Panc1 (cell line): ENCODE measurements around the gene LMCD1. TPM values are rescaled to one million over a fixed set of nuclear protein-coding genes. Genes with fewer than 3 reads are reported as not detected.

Source experiments
- ATAC-seq: fragments of 200-7000 bp; cut with Tn5 transposase; 2 replicates; pipeline ENCODE4 v1.9.1; 2020; ENCODE audit warnings: mild to moderate bottlenecking, moderate library complexity
- BruUV-seq: library from RNA; stranded (reverse); fragments of 400-500 nt; replicated peaks from 2 replicates; lab custom pipeline; 2021; lab: Mats Ljungman, UMichigan
- CTCF ChIA-PET: fragments of 300-600 bp; sonication (Branson Sonifier 250); formaldehyde crosslinking; loops from one replicate; lab custom pipeline; 2022; ENCODE audit warnings: antibody characterized with exemption; lab: Charles Lee
- POLR2A ChIA-PET: fragments of 300-600 bp; sonication (Branson Sonifier 250); formaldehyde crosslinking; loops from one replicate; lab custom pipeline; 2022; ENCODE audit warnings: antibody characterized with exemption; lab: Charles Lee
- DNase-seq: peaks from one replicate; pipeline ENCODE4 v3.0.0-alpha.2; 2010; ENCODE audit warnings: low read depth, low spot score
- H3K27ac ChIP-seq: 2 replicates; pipeline ENCODE4 v1.5.1; 2011; ENCODE audit warnings: mild to moderate bottlenecking, low read length, inconsistent platforms
- H3K27me3 ChIP-seq: fragments of 200-500 bp; sonication (Bioruptor generic); 2 replicates; pipeline ENCODE4 v1.6.0; 2014; ENCODE audit warnings: low read length, inconsistent platforms; ENCODE audit not compliant: control insufficient read depth, insufficient read depth
- H3K36me3 ChIP-seq: fragments of 200-500 bp; sonication (Bioruptor generic); 2 replicates; pipeline ENCODE4 v1.5.1; 2014; ENCODE audit warnings: inconsistent platforms, mild to moderate bottlenecking, low read length, moderate library complexity; ENCODE audit not compliant: control insufficient read depth, insufficient read depth
- H3K4me1 ChIP-seq: 2 replicates; pipeline ENCODE4 v1.5.1; 2011; ENCODE audit warnings: inconsistent platforms, mild to moderate bottlenecking, low read length, moderate library complexity; ENCODE audit not compliant: control insufficient read depth, insufficient read depth
- H3K4me3 ChIP-seq, 2 experiments: 2 replicates each; pipeline ENCODE4 v1.5.1; 2011 to 2012; ENCODE audit warnings: low read depth in 2 of 2, low read length in 2 of 2, mild to moderate bottlenecking in 2 of 2, inconsistent platforms in 1 of 2, moderate library complexity in 1 of 2
- H3K9me3 ChIP-seq: fragments of 200-500 bp; sonication (Bioruptor generic); 2 replicates; pipeline ENCODE4 v1.5.1; 2014; ENCODE audit warnings: low read depth, mild to moderate bottlenecking, inconsistent platforms, low read length, moderate library complexity; ENCODE audit not compliant: control insufficient read depth, insufficient read depth
- CTCF ChIP-seq: fragments of 450-650 bp; IDR thresholded peaks from 2 replicates; pipeline ENCODE4 v1.5.1; 2017; ENCODE audit warnings: mild to moderate bottlenecking
- POLR2AphosphoS5 ChIP-seq: IDR thresholded peaks from 2 replicates; pipeline ENCODE4 v1.6.1; 2012; ENCODE audit warnings: mild to moderate bottlenecking, low read depth, low read length, moderate library complexity
- REST ChIP-seq, 2 experiments: IDR thresholded peaks; 2 replicates each; pipeline ENCODE4 v1.6.1; 2011 to 2012; ENCODE audit warnings: low read depth in 2 of 2, control low read depth in 1 of 2, low read length in 1 of 2, mild to moderate bottlenecking in 1 of 2, moderate library complexity in 1 of 2; ENCODE audit not compliant: insufficient read depth in 1 of 2
- SIN3A ChIP-seq: IDR thresholded peaks from 2 replicates; pipeline ENCODE4 v1.6.1; 2012; ENCODE audit warnings: low read depth, mild to moderate bottlenecking, low read length, moderate library complexity, borderline replicate concordance; ENCODE audit not compliant: insufficient read depth
- TCF7L2 ChIP-seq: IDR thresholded peaks from 2 replicates; pipeline ENCODE4 v1.6.1; 2011; ENCODE audit warnings: mild to moderate bottlenecking, low read depth, low read length, inconsistent platforms
- in situ Hi-C: cut with HindIII; loops from 2 replicates; pipeline ENCODE4 v1.10.0; 2016; ENCODE audit warnings: low sequenced_read_pairs, low pct_unique_long_range_greater_than_20kb
- intact Hi-C: fragments of 100-400 bp; cut with micrococcal nuclease; formaldehyde crosslinking; loops from one replicate; pipeline ENCODE4 v1.10.0; 2022; ENCODE audit not compliant: unreplicated experiment
- total RNA-seq: library from RNA; stranded (reverse); gene quantifications from one replicate; pipeline ENCODE4 v1.2.1, GENCODE V29; 2021; ENCODE audit not compliant: unreplicated experiment

The LMCD1 gene
- total RNA-seq, 1 experiment from 2014 or later: 24.8 TPM

DNA sequence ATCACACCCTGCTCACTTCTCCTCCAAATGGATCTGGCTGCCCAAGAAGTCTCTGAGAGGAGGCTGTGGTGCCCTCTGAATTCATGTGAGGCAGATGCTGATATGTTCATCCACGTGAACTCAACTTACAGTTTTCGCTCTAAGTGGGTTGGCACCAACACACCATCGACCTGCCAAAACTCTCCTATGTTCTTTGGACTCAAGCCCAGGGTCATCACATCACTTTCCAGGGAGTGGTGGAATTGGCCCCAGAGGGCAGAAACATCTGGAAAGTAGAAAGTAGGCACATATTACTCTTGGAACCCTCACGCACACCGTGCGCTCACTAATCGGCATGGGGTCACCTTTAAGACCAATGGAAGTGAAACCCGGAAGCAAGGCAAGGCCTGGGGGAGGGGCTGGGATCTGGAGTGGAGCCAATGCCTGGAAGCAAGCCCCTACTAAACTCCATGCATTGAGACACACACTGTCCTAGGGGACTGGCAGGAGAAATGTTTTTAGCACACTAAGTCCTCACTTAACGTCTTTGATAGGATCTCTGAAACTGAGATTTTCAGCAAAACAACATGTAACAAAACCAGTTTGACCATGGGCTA is 101.6 kb downstream of the LMCD1 start:
- no peaks in the 10 kb centered on the region for H3K27me3 ChIP-seq
- H3K36me3 ChIP-seq: no peaks in the 10 kb centered on the region
- DNase-seq (no peak), ATAC-seq (no peak)
- no peak overlapping the region for H3K27ac ChIP-seq
- intact Hi-C loops: no loop called here
- BruUV-seq: no TSS peak
- CTCF ChIA-PET: no interaction called here
- TF ChIP-seq TCF7L2: no peak
- no peak for TF ChIP-seq POLR2AphosphoS5
- no peak for TF ChIP-seq SIN3A
- TF ChIP-seq REST (IDR thresholded peaks at IDR 0.05; ENCODE audit: insufficient read depth in 1 of 2, low read depth in 2 of 2, low read length in 1 of 2): no peak
- TF ChIP-seq CTCF: no peak
- in situ Hi-C loops: no loop called here
- no peaks in the 10 kb centered on the region for H3K4me1 ChIP-seq
- H3K9me3 ChIP-seq: no peaks in the 10 kb centered on the region
- no peak overlapping the region for H3K4me3 ChIP-seq
- POLR2A ChIA-PET: no interaction called here

GRCh38 chr3:8604006-8604405 is 102.4 kb downstream of the LMCD1 start:
- DNase-seq (no peak), ATAC-seq (no peak)
- ChIA-PET POLR2A (no interaction called here), CTCF (no interaction called here)
- Histone ChIP-seq H3K27ac (no peak overlapping the region), H3K4me3 (no peak overlapping the region), H3K4me1 (no peaks in the 10 kb centered on the region), H3K9me3 (no peaks in the 10 kb centered on the region), H3K36me3 (no peaks in the 10 kb centered on the region), H3K27me3 (no peaks in the 10 kb centered on the region)
- no TSS peak for BruUV-seq
- TF ChIP-seq SIN3A: no peak
- TF ChIP-seq TCF7L2: no peak
- in situ Hi-C loops (no loop called here), intact Hi-C loops (no loop called here)

- ATAC-seq: no peak
- H3K27me3 ChIP-seq: no peaks in the 10 kb centered on the region
- ChIA-PET CTCF (no interaction called here), POLR2A (no interaction called here)
- H3K27ac ChIP-seq: no peak overlapping the region
- no peak overlapping the region for H3K4me3 ChIP-seq
- TF ChIP-seq SIN3A: no peak
- no peak for DNase-seq
- no TSS peak for BruUV-seq
- in situ Hi-C loops: no loop called here
- H3K36me3 ChIP-seq: no peaks in the 10 kb centered on the region
- no peaks in the 10 kb centered on the region for H3K9me3 ChIP-seq
- H3K4me1 ChIP-seq: no peaks in the 10 kb centered on the region
- intact Hi-C loops: loop anchor here (5.0 kb wide), 1 partner anchor 163 kb away; no protein-coding TSS in a partner anchor
Measured at GRCh38 chr3:8604988-8605387, 103.4 kb downstream of the LMCD1 start.
